Vein endothelial cell (primary cell): Measurements from ENCODE around the gene LEAP2. TPM values are rescaled to one million over a fixed set of nuclear protein-coding genes. Genes with fewer than 3 reads are reported as not detected.

ENCODE experiments used
- small RNA-seq: library from RNA; depleted of rRNA; stranded (forward); fragments of <200 nt; gene quantifications from one replicate; pipeline ENCODE3, GENCODE V24; 2012
- total RNA-seq: library from RNA; depleted of rRNA; stranded (reverse); fragments of >200 nt; gene quantifications from 2 replicates; pipeline ENCODE4 v1.2.3, GENCODE V29; 2012

The LEAP2 gene, protein sequence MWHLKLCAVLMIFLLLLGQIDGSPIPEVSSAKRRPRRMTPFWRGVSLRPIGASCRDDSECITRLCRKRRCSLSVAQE
- total RNA-seq = not detected in 2 replicates

DNA sequence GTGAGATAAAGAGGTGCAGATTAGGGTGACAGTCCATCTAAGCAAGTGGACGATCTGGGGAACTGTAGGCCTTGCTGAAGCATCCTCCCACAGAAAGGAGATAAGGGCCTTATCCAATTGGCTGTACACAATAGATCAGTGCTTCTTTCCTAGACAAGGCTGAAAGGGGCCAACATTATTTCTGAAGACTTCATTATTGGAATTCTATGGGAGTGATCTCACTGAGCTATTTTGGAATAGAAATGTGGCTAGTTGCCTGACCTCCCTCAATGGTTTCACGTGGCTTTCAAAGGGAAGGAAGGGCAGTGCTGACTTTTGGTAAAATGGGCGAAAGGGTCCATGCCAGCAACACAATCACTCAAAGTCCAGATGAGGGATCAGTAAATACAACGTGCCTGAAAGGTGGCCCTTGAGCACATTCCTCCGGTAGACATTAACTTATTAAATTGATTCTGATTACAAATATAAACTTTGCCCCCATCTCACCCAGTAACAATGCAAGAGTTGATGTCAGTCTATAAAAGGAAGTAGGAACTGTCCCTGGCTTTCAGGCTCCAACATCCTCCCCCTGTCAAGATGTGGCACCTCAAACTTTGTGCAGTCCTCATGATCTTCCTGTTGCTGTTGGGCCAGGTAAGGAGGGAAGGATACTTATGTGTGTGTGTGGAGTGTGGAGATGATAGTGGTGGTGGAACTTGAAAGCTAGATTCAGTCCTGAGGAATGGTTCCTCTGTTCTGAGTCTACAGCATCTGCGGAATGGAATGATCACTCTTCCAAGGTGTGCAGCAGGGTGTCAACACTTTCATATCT is at the start of gene LEAP2:
Gene LEAP2 (plus strand): TSS at position 550 of the 811 bp plus-strand sequence. CDS start 27 bp downstream, at position 577.

DNA sequence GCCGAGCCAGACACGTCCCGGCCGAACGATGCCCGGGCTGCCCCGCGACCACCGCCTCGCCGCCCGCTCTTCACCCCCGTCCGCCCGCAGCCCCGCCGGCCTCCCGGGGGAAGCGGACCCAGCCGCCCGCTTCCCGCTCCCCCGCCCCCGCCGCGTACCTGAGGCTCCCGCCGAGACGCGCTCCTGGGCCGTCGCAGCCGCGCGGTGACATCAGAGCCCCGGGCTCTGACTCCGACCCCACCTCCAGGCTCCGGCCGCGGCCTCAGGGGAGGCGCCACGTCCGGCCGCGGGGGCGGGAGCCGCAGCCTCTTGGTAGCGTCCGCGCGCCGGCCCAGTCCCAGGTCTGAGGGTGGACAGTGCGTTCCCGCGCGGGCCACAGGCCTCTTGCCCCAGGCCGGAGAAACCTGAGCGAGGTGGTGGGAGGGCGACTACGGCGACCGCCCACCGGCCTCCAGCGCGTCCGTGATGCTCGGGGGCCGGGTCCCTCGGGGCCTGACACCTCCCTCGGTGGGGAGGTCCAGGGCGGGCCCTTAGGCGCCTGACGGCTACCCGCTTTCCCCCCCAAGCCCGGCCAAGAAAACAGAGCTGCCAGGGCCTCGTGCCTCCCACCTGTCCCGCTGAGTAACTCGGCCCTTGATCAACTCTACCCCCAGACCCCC is 42.9 kb upstream of the LEAP2 start, which contains the start of gene SHROOM1:
Gene SHROOM1 (minus strand): TSS at position 212 of the 659 bp plus-strand sequence. CDS start 4,507 bp downstream, outside the sequence.

DNA sequence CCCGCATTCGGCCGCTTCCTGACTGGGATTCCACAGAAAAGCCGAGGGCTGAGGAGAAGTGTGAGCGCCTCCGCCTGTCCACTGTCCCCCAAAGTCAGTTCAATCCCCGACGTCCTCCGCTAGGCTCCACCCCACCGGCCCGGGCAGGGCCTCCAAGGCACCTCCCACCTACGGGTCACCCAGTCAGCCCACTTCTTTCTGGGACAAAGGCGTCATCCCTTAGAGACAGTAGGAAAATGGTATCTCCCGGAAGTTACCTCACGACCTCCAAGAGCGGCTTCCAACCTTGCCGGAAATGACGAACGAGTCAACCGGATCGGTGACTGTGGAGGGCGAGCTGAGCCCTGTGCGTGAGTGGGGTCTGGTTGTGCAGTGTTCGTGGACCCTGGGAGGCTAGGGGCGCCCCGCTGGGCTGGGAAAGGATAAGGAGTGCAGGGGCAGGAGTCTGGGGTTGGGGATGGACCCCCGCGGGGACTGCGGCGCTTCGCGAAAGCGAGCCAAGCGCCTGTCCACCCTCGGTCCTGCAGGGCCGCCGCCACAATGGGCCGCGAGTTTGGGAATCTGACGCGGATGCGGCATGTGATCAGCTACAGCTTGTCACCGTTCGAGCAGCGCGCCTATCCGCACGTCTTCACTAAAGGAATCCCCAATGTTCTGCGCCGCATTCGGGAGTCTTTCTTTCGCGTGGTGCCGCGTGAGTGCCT is 7.0 kb upstream of the LEAP2 start, which contains the start of the genes GDF9 and UQCRQ:
Gene GDF9 (minus strand): TSS at position 128 of the 704 bp plus-strand sequence. CDS start 1,936 bp downstream, outside the sequence.
Gene UQCRQ (plus strand): TSS at position 301 of the 704 bp plus-strand sequence. CDS start 240 bp downstream, at position 541.

Small RNA genes lying within 50 kb of the gene (small RNA-seq; reads per million reads assigned to genes)
- gene RNA5SP192 = not detected

Other genes starting within 250 kb of the LEAP2 start
- gene IL13, start 215.5 kb upstream of the LEAP2 start, total RNA-seq = not detected in 2 replicates
- not detected in 2 replicates for gene IL4, start 199.7 kb upstream of the LEAP2 start, total RNA-seq
- gene KIF3A, start 136.1 kb upstream of the LEAP2 start, total RNA-seq = 7.5 and 9.1 TPM in 2 replicates
- gene CCNI2, start 126.2 kb upstream of the LEAP2 start, total RNA-seq = under 0.01 TPM in 1 of 2 replicates, not detected in the other
- gene SEPTIN8, start 96.4 kb upstream of the LEAP2 start, total RNA-seq = 47.9 and 48.3 TPM in 2 replicates
- gene SOWAHA, start 60.4 kb upstream of the LEAP2 start, total RNA-seq = not detected in 2 replicates
- gene SHROOM1, start 43.0 kb upstream of the LEAP2 start, total RNA-seq = 8.2 and 9.8 TPM in 2 replicates
- 0.19 and 0.33 TPM in 2 replicates for gene GDF9, start 7.2 kb upstream of the LEAP2 start, total RNA-seq
- 65.9 and 78.7 TPM in 2 replicates for gene UQCRQ, start 7.0 kb upstream of the LEAP2 start, total RNA-seq
- gene AFF4, start 90.0 kb downstream of the LEAP2 start, total RNA-seq = 83.9 and 84.4 TPM in 2 replicates
- gene ZCCHC10, start 152.9 kb downstream of the LEAP2 start, total RNA-seq = 18.0 and 19.7 TPM in 2 replicates
- 104 and 134 TPM in 2 replicates for gene HSPA4, start 178.3 kb downstream of the LEAP2 start, total RNA-seq